HepG2 (cell line): ENCODE results near the gene CCDC33. TPM values are rescaled to one million over a fixed set of nuclear protein-coding genes. Genes with fewer than 3 reads are reported as not detected.

Experiments
- ATAC-seq: fragments of 200-7000 bp; cut with Tn5 transposase; 3 replicates; pipeline ENCODE4 v1.9.1; 2020; ENCODE audit warnings: mild to moderate bottlenecking, moderate library complexity
- BruUV-seq: library from RNA; stranded (reverse); fragments of 400-500 nt; replicated peaks from 2 replicates; lab custom pipeline; 2021; lab: Mats Ljungman, UMichigan
- CTCF ChIA-PET: fragments of 300-600 bp; formaldehyde crosslinking; extraction: SDS; loops from one replicate; lab custom pipeline; 2021; ENCODE audit warnings: low total read pairs, inconsistent platforms, low intra/inter-chr PET ratio; lab: Yijun Ruan, JAX
- POLR2A ChIA-PET: fragments of 350-600 bp; sonication (Branson Sonifier 250); formaldehyde crosslinking; loops from one replicate; lab custom pipeline; 2020; ENCODE audit warnings: antibody characterized with exemption, inconsistent platforms; lab: Yijun Ruan, JAX
- DNase-seq: peaks from one replicate; pipeline ENCODE4 v3.0.0-alpha.2; 2015; ENCODE audit warnings: low spot score
- FAIRE-seq: peaks from 3 replicates; lab custom pipeline; 2011; peaks lifted over from hg19 to GRCh38; lab: Jason Lieb, UNC
- H2AFZ ChIP-seq: one replicate; pipeline ENCODE4 v1.6.1; 2011; ENCODE audit warnings: low read length, inconsistent platforms
- H3K27ac ChIP-seq: fragments of 300-600 bp; 3 replicates; pipeline ENCODE4 v1.8.0; 2011; ENCODE audit warnings: mixed run types, mild to moderate bottlenecking, mixed read lengths, low read length, inconsistent platforms; ENCODE audit not compliant: insufficient read depth; ENCODE audit errors: extremely low read length
- H3K27me3 ChIP-seq, 2 experiments: fragments of 200-600 bp in 1 of 2; 2 replicates in 1 of 2; 3 replicates in 1 of 2; pipeline versions ENCODE4 v1.6.0 to v1.8.0; 2011; ENCODE audit warnings: low read length in 2 of 2, mild to moderate bottlenecking in 2 of 2, moderate library complexity in 2 of 2, inconsistent platforms in 1 of 2; ENCODE audit not compliant: insufficient read depth in 2 of 2, control insufficient read depth in 1 of 2
- H3K36me3 ChIP-seq, 2 experiments: fragments of 200-600 bp in 1 of 2; replicated peaks in 1 of 2; 2 replicates in 1 of 2; 3 replicates in 1 of 2; pipeline versions ENCODE4 v1.5.1 to v1.8.0; 2011; ENCODE audit warnings: low read length in 2 of 2, inconsistent platforms in 1 of 2; ENCODE audit not compliant: insufficient read depth in 2 of 2, control insufficient read depth in 1 of 2
- H3K4me1 ChIP-seq: 2 replicates; pipeline ENCODE4 v1.5.1; 2012; ENCODE audit warnings: low read length, inconsistent platforms; ENCODE audit not compliant: insufficient read depth
- H3K4me2 ChIP-seq: 2 replicates; pipeline ENCODE4 v1.6.0; 2011; ENCODE audit warnings: low read depth, low read length, inconsistent platforms
- H3K4me3 ChIP-seq, 3 experiments: fragments of 200-600 bp in 1 of 3; sonication (generic), shearing (Covaris generic) in 1 of 3; replicated peaks in 1 of 3; 2 replicates each; pipeline ENCODE4 v1.5.1; 2011 to 2016; ENCODE audit warnings: low read length in 3 of 3, inconsistent platforms in 2 of 3, low read depth in 2 of 3, mild to moderate bottlenecking in 2 of 3, control low read depth in 1 of 3, mixed read lengths in 1 of 3; ENCODE audit not compliant: insufficient read depth in 1 of 3
- H3K79me2 ChIP-seq: one replicate; pipeline ENCODE4 v1.6.1; 2011; ENCODE audit warnings: low read length, inconsistent platforms; ENCODE audit not compliant: insufficient read depth
- H3K9ac ChIP-seq: 2 replicates; pipeline ENCODE4 v1.6.0; 2011; ENCODE audit warnings: mild to moderate bottlenecking, low read depth, low read length, inconsistent platforms; ENCODE audit not compliant: insufficient read depth
- H3K9me3 ChIP-seq: 2 replicates; pipeline ENCODE4 v1.5.1; 2012; ENCODE audit warnings: mild to moderate bottlenecking, low read length
- H4K20me1 ChIP-seq: 2 replicates; pipeline ENCODE4 v1.6.0; 2011; ENCODE audit warnings: inconsistent platforms, mild to moderate bottlenecking, low read length, moderate library complexity; ENCODE audit not compliant: insufficient read depth
- ONECUT2 ChIP-seq: sonication (generic); formaldehyde crosslinking; IDR thresholded peaks from 2 replicates; pipeline ENCODE4 v1.4.0; 2020; ENCODE audit warnings: missing genetic modification reagents
- SMAD1 ChIP-seq: sonication (generic); formaldehyde crosslinking; IDR thresholded peaks from 2 replicates; pipeline ENCODE4 v1.4.0; 2020; ENCODE audit warnings: missing genetic modification reagents, low read depth, mild to moderate bottlenecking, borderline replicate concordance
- TEAD2 ChIP-seq: sonication (generic); formaldehyde crosslinking; IDR thresholded peaks from 2 replicates; pipeline ENCODE4 v1.9.0; 2021; ENCODE audit warnings: missing genetic modification reagents
- ZKSCAN5 ChIP-seq: sonication (generic); formaldehyde crosslinking; IDR thresholded peaks from 2 replicates; pipeline ENCODE4 v1.5.1; 2020; ENCODE audit warnings: mild to moderate bottlenecking, missing genetic modification reagents
- ZNF124 ChIP-seq: sonication (generic); formaldehyde crosslinking; IDR thresholded peaks from 2 replicates; pipeline ENCODE4 v1.4.0; 2020; ENCODE audit warnings: missing genetic modification reagents
- ZNF496 ChIP-seq: sonication (generic); formaldehyde crosslinking; IDR thresholded peaks from 2 replicates; pipeline ENCODE4 v1.8.1; 2023; ENCODE audit warnings: mild to moderate bottlenecking, moderate library complexity, missing genetic modification reagents; ENCODE audit not compliant: insufficient replicate concordance
- ZNF619 ChIP-seq: sonication (generic); formaldehyde crosslinking; IDR thresholded peaks from 2 replicates; pipeline ENCODE4 v1.4.0; 2020; ENCODE audit warnings: mild to moderate bottlenecking, missing genetic modification reagents
- ZNF839 ChIP-seq: sonication (generic); formaldehyde crosslinking; IDR thresholded peaks from 2 replicates; pipeline ENCODE4 v1.4.0; 2020; ENCODE audit warnings: missing genetic modification reagents, mild to moderate bottlenecking, borderline replicate concordance
- WGBS: methylation state at CpG from one replicate; pipeline ENCODE4 v1.1.6; 2017; ENCODE audit warnings: low lambda C conversion rate; 5-methylcytosine and 5-hydroxymethylcytosine counted together
- in situ Hi-C: cut with HindIII; loops from 2 replicates; pipeline ENCODE4 v1.10.0; 2017; ENCODE audit warnings: low pct_unique_long_range_greater_than_20kb; ENCODE audit not compliant: extremely low pct_ligation_motif_present
- intact Hi-C: fragments of 100-400 bp; cut with micrococcal nuclease; formaldehyde crosslinking; loops from one replicate; pipeline ENCODE4 v1.10.0; 2022; ENCODE audit not compliant: unreplicated experiment
- polyA plus RNA-seq, 8 experiments: library from polyadenylated mRNA; depleted of rRNA in 3 of 8; stranded (reverse) in 7 of 8; unstranded in 1 of 8; fragments of >200 nt; fragmentation: Illumina TruSeq in 4 of 8; extraction: Trizol in 4 of 8; gene quantifications; 2 replicates each; pipeline versions ENCODE4 v1.2.1 to v1.2.3, GENCODE V29; 2011 to 2016; ENCODE audit warnings: low read depth in 4 of 8, missing spikeins in 1 of 8, mixed read lengths in 1 of 8; ENCODE audit not compliant: insufficient read depth in 1 of 8
- total RNA-seq, 5 experiments: library from RNA; depleted of rRNA; stranded (reverse); fragments of >200 nt; fragmentation: Illumina TruSeq; extraction: Trizol; gene quantifications; 2 replicates each; pipeline ENCODE4 v1.2.3, GENCODE V29; 2016; ENCODE audit warnings: low read depth in 1 of 5
- TF ChIP-seq, protein P1 (sequence below): sonication (generic); formaldehyde crosslinking; IDR thresholded peaks from 2 replicates; pipeline ENCODE4 v1.5.0; 2020; ENCODE audit warnings: mild to moderate bottlenecking, missing genetic modification reagents

Gene CCDC33
- total and polyA plus RNA-seq, 2 of the 13 experiments (the other 11 are each of a cell fraction or from before 2014, with no cell fraction given): 0.30 TPM; not detected in 1

- intact Hi-C loops: loop anchor here (1.0 to 5.0 kb wide), 2 partner anchors 244 to 259 kb away; partner anchors contain the start of gene CLK3
- Histone ChIP-seq H3K27ac (no peak overlapping the region), H3K9ac (no peak overlapping the region), H3K9me3 (no peaks in the 10 kb centered on the region), H3K4me2 (peak overlapping the region; percentile 97), H4K20me1 (no peaks in the 10 kb centered on the region), H3K36me3 (no peaks in the 10 kb centered on the region), H3K4me1 (peaks cover 28% of the 10 kb centered on the region), H2AFZ (no peak overlapping the region), H3K79me2 (no peaks in the 10 kb centered on the region), H3K27me3 (peaks cover 0 to 26% of the 10 kb centered on the region in 2 experiments; a peak in 4 of 5 replicates), H3K4me3 (peak overlapping the region in 1 of 3 experiments; percentile 77; a peak in 2 of 6 replicates)
- POLR2A ChIA-PET: no interaction called here
- no TSS peak for BruUV-seq
- TF ChIP-seq, protein P1, sequence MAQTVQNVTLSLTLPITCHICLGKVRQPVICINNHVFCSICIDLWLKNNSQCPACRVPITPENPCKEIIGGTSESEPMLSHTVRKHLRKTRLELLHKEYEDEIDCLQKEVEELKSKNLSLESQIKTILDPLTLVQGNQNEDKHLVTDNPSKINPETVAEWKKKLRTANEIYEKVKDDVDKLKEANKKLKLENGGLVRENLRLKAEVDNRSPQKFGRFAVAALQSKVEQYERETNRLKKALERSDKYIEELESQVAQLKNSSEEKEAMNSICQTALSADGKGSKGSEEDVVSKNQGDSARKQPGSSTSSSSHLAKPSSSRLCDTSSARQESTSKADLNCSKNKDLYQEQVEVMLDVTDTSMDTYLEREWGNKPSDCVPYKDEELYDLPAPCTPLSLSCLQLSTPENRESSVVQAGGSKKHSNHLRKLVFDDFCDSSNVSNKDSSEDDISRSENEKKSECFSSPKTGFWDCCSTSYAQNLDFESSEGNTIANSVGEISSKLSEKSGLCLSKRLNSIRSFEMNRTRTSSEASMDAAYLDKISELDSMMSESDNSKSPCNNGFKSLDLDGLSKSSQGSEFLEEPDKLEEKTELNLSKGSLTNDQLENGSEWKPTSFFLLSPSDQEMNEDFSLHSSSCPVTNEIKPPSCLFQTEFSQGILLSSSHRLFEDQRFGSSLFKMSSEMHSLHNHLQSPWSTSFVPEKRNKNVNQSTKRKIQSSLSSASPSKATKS (CRISPR knock-in tag): 0 out of 2 replicates have a peak, but pooled peaks have one; percentile 39
- TF ChIP-seq TEAD2 (CRISPR knock-in tag) (no peak), ZNF496 (CRISPR knock-in tag) (no peak), SMAD1 (CRISPR knock-in tag) (0 out of 2 replicates have a peak, but pooled peaks have one; percentile 17), ONECUT2 (CRISPR knock-in tag) (no peak), ZNF619 (0 out of 2 replicates have a peak, but pooled peaks have one; percentile 26), ZNF124 (CRISPR knock-in tag) (0 out of 2 replicates have a peak, but pooled peaks have one; percentile 1), ZNF839 (0 out of 2 replicates have a peak, but pooled peaks have one; percentile 7), ZKSCAN5 (CRISPR knock-in tag) (no peak)
- in situ Hi-C loops: loop anchor here (5.0 kb wide), 2 partner anchors 249 to 394 kb away; no protein-coding TSS in a partner anchor
- FAIRE-seq: no peak
- DNase-seq: no peak
- WGBS: 64% methylated on average over 5 of the region's 13 CpGs
- peak; percentile 21 for ATAC-seq
- CTCF ChIA-PET: interaction anchor here (1.0 to 3.5 kb wide), 6 partner anchors 66 to 258 kb away, joined by 3 to 41 read pairs (median 18); partner anchors contain the start of gene UBL7
These were observed 137.0 kb downstream of the CCDC33 start for GRCh38 chr15:74373056-74373650.
